ENCODE data around the gene TPRX2. TPM values are rescaled to one million over a fixed set of nuclear protein-coding genes. Genes with fewer than 3 reads are reported as not detected.
"Not testable (repeated sequence)": the region's sequence is repeated elsewhere in the genome, so short reads cannot be mapped to it uniquely, and the experiment has no call there.

TPRX2 gene
- not detected for total RNA-seq

GRCh38 chr19:47858646-47859285 is at the start of gene TPRX2:
Gene TPRX2 (plus strand): TSS chr19:47859235. CDS start chr19:47859247, 12 bp downstream.
- not testable (repeated sequence) for DNase-seq

DNA sequence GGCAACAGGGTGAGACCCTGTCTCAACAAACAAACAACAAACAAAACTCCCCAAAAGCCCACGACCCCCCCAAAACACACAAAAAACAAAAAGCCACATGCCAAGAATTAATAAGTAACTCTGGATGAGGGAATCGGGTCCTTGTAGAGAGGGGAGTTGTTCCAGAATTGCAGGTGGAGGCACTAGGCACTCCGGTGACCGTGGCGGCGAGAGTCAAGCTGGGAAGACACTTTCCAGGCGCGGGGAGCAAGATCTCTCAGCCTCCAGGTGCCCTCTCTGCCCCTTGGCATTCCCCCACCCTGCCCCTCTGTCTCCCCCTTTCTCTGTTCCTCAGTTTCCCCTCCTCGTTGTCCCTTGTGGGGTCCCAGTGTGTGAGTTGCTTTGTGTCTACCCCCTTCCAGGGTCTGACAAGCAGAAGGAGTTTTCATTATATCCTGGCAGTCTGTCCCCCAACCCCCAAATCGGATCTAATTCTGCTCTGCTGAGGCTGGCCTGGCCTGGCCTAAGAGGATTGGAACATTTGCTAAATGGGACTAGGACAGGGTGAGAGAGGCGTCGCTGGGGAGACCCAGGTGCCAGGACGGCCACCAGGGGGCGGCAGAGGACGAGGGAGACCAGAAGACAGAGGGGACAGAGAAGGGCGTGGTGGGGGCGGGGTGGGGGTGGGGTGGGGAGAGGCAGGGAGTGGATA is 45.6 kb upstream of the TPRX2 start:
- no peak for DNase-seq

- DNase-seq = no peak
Measured at GRCh38 chr19:47813995-47814328, 45.1 kb upstream of the TPRX2 start.

GRCh38 chr19:47816270-47816669 is 42.8 kb upstream of the TPRX2 start:
- DNase-seq = not testable (repeated sequence)

DNA sequence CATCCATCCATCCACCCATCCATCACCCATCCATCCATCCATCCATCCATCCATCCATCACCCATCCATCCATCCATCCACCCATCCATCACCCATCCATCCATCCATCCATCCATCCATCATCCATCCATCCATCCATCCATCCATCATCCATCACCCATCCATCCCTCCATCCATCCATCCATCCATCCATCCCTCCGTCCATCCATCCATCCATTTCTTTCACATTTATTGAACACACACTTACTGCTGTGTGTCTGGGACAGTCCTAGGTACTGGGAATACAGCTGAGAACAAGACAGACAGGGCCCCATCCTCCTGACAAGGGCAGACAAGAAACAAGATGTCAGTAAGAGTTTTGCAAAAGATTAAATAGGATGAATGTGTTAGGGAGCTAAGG is 40.8 kb upstream of the TPRX2 start:
- DNase-seq = not testable (repeated sequence)

DNA sequence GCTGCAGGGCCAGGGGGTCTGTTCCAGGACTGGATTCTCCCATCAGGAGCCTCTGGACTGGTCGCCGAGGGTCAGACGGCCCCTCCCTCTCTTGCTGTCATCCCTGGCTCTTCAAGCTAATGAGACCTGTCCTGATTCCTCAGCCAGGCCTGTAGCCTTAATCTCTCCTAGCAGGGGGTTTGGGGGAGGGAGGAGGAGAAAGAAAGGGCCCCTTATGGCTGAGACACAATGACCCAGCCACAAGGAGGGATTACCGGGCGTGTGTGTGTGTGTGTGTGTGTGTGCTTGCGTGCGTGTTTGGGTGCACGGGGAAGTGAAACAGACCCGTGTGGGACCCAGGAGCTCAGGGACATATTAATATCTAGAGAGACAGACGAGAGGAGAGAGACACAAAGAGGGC is 39.2 kb upstream of the TPRX2 start:
- DNase-seq = no peak

- no peak for DNase-seq
Measured at GRCh38 chr19:47820410-47820809, 38.6 kb upstream of the TPRX2 start.

GRCh38 chr19:47821460-47822020 is 37.5 kb upstream of the TPRX2 start, which contains the start of gene CRX:
Gene CRX (plus strand): TSS chr19:47821937. CDS start chr19:47834444, 12,507 bp downstream.
- no peak for DNase-seq

GRCh38 chr19:47824396-47824795 is 34.6 kb upstream of the TPRX2 start:
- DNase-seq = no peak

DNA sequence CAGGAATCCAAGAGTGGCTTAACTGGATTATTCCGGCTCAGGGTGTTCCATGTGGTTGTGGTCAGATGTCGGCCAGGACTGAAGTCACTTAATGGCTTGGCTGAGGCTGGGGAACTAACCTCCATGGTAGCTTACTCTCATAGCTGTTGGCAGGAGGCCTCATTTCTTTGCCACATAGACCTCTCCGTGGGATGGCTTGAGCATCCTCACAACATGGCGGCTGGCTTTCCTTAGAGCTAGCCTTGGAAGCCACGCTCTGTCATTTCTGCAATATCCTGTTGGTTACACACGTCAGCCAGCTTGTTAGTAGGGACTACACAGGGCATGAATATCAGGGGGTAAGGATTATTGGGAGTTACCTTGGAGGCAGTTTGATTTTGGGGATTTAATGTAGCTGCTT is 32.2 kb upstream of the TPRX2 start:
- no peak for DNase-seq

- no peak for DNase-seq
Measured at GRCh38 chr19:47832723-47833122, 26.3 kb upstream of the TPRX2 start.

DNA sequence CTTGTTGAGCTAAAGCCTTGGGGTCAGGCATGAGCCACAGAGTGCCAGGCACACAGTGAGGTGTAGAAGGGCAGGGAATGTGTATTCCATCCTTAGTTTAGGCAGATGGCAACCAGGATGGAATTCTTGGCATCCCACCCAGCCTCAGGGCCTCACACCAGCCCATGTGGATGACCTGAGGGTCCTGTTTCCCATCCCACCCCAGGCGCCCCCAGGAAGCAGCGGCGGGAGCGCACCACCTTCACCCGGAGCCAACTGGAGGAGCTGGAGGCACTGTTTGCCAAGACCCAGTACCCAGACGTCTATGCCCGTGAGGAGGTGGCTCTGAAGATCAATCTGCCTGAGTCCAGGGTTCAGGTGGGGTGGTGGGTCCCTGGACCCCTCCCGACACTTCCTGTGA is 23.0 kb upstream of the TPRX2 start:
- no peak for DNase-seq

GRCh38 chr19:47839411-47839810 is 19.6 kb upstream of the TPRX2 start:
- no peak for DNase-seq

DNA sequence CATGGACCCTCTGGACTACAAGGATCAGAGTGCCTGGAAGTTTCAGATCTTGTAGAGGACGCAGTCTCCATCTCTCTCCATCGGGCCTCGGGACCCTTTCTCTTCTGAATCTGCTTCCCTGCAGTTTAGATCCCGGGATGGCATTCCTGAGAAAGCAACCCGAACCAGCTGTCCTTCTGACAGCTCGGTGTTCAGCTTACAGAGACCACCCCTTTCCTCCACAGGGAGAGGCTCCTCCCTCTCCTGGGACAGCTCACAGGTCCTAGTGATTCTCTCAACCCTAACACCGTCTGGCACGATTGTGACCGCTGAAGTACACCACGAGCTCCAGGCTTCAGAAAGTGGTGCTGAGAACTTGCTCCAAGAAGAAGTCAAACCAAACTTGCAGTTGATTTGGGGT is 19.1 kb upstream of the TPRX2 start:
- DNase-seq = no peak

DNA sequence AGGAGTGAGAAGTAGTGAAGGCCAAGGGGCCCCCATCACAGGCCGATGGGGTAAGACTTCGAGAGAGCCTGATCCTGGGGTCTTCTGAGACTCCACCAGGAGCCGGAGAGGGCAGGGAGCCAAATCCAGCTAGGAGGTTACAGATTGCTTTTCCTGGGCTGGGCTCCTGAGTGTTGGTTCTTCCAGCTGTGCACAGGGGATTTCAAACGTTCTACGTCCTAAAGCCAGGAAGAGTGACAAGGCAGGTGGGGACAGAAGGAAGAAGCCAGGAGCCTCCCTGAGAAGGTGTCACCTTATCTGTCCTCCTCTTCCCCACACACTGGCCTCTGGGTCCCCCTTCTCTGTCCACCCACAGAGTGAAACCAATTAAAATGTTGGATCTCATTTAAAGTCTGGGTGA is 16.1 kb upstream of the TPRX2 start:
- no peak for DNase-seq

DNA sequence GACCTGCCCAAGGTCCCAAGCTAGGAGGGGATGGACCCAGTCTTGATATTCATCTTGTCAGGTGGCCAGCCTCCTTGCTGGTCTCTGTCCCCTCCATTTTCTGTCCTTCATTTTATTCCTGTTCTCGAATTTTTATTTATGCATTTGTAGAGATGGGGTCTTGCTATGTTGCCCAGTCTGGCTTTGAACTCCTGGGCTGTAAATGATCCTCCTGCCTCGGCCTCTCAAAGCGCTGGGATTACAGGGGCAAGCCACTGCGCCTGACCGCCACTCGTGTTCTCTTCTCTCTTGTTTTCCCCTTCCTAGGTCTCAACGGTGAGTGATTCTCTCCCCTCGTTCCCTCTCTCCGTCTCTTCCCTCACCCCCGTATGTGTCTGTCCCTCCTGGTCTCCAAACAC is 10.6 kb upstream of the TPRX2 start:
- no peak for DNase-seq

DNA sequence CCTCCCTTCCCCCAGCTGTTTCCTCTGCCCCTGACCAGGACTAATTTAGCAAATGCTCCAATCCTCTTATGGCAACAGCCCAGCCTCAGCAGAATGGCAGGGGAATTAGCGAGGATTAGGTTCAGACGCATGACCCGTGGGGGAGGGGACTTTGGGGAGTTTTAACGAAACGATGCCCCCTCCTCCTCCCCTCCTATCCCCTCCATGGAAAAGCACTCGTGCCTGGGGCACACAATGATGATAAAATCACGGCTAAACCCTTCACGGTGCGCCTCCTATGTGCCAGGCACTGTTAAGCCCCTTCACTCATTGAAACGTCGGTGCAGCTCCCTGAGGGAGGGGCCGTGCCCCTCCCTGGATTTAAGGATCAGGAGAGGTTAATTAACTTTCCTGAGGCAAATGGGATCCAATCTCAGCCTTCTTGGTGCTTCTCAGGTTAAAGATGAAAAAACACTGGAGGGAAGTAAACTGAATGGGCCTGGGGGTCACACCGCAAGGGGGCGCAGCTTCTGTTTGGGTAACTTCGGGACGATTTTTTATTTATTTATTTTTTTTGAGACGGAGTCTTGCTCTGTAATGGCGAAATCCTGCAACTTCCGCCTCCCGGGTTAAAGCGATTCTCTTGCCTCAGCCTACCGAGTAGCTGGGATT is 10.1 kb upstream of the TPRX2 start:
- no peak for DNase-seq

DNA sequence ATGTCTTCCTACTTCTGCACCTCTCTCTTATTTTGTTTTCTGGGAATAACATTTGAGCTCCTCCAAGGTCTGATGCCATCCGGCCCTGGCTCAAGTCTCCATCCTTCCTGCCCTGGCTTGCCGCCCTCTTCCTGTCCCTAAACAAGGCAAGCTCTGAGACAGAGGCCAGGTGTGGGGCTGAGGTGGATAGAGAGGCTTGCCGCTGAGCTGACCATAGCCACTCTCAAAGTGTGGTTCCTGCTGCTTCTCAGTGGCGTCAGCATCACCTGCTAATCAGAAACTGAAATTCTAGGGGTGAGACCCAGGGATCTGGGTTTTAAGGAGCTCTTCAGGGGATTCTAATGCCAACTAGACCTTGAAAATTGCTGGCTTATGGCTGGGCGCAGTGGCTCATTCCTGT is 6.0 kb upstream of the TPRX2 start:
- no peak for DNase-seq

DNA sequence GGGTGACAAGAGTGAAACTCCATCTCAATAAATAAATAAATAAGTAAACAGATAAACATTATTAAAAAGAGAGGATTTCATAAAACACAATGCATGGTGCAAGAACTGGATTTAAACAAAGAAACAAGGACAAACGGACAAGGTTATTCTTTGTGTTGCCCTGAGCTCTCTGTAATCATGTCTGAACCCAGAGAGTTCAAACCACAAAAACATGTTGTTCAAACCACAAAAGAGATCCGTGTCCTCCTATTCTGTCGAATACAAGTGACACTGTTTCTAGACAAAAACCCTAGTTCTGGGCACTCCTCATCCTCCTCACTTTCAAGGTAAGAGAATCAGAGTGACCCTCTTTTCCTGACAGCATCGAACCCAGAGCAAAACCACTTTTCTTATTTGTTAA is 4.6 kb upstream of the TPRX2 start:
- no peak for DNase-seq

- not testable (repeated sequence) for DNase-seq
Measured at GRCh38 chr19:47858231-47858630, 804 bp upstream of the TPRX2 start.

DNA sequence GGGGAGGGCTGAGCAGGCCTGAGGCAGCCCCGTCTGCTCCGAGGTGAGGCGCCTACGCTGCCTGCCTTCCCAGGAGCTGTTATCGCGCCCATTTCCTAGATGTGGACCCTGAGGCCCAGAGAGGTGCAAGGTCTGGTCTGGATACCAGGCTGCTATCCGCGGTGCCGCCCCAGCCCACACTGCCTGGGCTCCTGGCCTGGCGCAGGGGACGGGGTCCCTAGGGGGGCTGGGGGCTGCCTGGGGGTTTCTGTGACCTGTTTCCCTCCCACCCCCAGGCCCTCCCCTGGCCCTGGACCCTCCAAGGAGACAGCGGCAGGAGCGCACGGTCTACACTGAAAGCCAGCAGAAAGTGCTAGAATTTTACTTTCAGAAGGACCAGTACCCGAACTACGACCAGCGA is 803 bp downstream of the TPRX2 start:
- DNase-seq = not testable (repeated sequence)

DNA sequence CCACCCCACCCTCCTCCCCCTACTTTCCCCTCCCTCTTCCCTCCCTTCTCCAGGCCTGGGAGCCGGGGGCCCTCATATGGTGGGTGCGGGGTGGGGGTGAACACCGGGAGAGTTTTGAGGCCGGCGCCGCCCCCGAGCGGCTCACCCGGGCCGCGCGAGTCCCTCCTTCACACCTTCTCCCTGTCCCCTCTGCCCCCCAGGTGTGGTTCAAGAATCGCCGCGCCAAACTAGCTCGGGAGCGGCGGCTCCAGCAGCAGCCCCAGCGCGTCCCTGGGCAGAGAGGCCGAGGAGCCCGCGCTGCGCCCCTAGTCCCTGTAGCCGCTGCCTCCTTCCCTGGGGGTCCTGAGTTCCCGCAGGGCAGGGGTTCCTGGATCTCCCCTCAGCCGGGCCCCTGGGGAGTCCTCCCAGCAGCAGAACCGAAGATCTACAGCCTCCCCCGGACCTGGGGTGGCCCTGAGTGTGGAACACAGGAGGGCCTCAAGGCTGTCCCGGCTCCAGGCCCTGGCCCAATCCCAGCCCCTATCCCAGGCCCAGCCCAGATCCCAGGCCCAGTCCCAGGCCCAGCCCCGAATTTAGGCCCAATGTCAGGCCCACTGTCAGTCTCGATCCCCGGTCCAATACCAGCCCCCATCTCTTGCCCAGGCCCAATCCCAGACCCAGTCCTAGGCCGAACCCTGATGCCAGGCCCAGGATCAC is 1.7 kb downstream of the TPRX2 start:
- DNase-seq = no peak

DNA sequence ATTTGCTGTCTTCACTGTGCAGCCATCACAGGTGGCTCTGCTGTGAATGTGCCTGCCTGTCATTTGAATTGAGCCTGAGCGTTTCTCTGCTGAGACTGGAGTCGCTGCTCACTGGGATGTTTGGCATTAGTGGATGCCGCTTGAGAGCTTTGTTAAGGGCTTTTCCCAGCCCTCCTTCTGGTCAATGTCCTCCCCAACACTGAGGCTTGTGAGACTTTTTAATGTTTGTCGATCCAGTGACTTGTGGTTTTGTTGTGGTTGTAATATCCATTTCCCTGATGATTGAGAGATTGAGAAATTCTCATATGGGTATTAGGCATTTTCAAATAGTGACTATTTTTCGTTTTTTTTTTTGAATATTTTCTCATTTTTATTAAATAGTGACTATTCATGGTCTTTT is 2.6 kb downstream of the TPRX2 start:
- no peak for DNase-seq

All from skin of body (tissue), 2 donors.